A549 (cell line): Measurements from ENCODE around the gene CAMSAP1.

Experiments used
- POLR2A ChIP-seq: IDR thresholded peaks from 2 replicates; pipeline ENCODE4 v1.6.1; 2012; ENCODE audit warnings: mild to moderate bottlenecking, low read length
- TF ChIP-seq, protein P1 (sequence below): fragments of 450-650 bp; IDR thresholded peaks from 2 replicates; pipeline ENCODE4 v1.6.1; 2014; ENCODE audit warnings: antibody characterized with exemption
- TF ChIP-seq, protein P2 (sequence below): fragments of >200 bp; sonication (Bioruptor Twin); formaldehyde crosslinking; IDR thresholded peaks from 3 replicates; pipeline ENCODE4 v1.5.1; 2016
- TF ChIP-seq, protein P3 (sequence below): fragments of 200-600 bp; sonication (generic); IDR thresholded peaks from 2 replicates; pipeline ENCODE4 v1.6.1; 2016; ENCODE audit warnings: antibody characterized with exemption, mild to moderate bottlenecking, moderate library complexity

DNA sequence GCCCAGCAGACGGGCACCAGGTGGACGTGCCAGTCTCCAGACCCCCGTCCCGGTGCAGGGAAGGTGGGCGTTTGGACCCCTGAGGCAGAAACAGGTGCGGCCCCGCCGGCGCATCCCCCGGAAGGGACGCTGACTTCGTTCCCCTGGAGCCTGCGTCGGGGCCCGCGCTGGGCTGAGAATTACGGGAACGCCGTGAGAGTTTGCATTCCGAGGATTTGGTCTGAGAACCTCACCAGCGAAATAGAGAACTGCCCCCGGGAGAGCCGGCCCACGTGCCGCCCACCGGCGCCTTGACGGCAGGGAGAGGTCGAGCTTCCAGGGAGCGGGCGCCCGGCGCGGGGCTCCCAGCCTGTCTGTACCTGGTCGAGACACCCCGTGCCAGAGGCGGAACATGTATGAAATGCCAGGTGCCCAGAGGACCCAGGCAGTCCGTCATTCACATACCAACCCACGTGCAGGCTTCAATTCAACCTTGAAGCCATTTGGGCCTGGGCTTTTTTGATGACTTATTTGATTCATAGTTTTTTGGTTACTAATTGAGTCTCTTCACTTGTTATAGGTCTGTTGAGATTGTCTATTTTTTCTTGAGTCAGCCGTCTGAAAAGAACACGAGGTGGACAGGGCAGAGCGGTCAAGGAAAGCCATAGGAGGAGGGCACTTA lies 877 bp upstream of the CAMSAP1 start:
- TF ChIP-seq, protein P1, sequence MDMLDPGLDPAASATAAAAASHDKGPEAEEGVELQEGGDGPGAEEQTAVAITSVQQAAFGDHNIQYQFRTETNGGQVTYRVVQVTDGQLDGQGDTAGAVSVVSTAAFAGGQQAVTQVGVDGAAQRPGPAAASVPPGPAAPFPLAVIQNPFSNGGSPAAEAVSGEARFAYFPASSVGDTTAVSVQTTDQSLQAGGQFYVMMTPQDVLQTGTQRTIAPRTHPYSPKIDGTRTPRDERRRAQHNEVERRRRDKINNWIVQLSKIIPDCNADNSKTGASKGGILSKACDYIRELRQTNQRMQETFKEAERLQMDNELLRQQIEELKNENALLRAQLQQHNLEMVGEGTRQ, result no peak
- no peak for TF ChIP-seq POLR2A
- TF ChIP-seq, protein P2, sequence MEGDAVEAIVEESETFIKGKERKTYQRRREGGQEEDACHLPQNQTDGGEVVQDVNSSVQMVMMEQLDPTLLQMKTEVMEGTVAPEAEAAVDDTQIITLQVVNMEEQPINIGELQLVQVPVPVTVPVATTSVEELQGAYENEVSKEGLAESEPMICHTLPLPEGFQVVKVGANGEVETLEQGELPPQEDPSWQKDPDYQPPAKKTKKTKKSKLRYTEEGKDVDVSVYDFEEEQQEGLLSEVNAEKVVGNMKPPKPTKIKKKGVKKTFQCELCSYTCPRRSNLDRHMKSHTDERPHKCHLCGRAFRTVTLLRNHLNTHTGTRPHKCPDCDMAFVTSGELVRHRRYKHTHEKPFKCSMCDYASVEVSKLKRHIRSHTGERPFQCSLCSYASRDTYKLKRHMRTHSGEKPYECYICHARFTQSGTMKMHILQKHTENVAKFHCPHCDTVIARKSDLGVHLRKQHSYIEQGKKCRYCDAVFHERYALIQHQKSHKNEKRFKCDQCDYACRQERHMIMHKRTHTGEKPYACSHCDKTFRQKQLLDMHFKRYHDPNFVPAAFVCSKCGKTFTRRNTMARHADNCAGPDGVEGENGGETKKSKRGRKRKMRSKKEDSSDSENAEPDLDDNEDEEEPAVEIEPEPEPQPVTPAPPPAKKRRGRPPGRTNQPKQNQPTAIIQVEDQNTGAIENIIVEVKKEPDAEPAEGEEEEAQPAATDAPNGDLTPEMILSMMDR, result no peak
- TF ChIP-seq, protein P3, sequence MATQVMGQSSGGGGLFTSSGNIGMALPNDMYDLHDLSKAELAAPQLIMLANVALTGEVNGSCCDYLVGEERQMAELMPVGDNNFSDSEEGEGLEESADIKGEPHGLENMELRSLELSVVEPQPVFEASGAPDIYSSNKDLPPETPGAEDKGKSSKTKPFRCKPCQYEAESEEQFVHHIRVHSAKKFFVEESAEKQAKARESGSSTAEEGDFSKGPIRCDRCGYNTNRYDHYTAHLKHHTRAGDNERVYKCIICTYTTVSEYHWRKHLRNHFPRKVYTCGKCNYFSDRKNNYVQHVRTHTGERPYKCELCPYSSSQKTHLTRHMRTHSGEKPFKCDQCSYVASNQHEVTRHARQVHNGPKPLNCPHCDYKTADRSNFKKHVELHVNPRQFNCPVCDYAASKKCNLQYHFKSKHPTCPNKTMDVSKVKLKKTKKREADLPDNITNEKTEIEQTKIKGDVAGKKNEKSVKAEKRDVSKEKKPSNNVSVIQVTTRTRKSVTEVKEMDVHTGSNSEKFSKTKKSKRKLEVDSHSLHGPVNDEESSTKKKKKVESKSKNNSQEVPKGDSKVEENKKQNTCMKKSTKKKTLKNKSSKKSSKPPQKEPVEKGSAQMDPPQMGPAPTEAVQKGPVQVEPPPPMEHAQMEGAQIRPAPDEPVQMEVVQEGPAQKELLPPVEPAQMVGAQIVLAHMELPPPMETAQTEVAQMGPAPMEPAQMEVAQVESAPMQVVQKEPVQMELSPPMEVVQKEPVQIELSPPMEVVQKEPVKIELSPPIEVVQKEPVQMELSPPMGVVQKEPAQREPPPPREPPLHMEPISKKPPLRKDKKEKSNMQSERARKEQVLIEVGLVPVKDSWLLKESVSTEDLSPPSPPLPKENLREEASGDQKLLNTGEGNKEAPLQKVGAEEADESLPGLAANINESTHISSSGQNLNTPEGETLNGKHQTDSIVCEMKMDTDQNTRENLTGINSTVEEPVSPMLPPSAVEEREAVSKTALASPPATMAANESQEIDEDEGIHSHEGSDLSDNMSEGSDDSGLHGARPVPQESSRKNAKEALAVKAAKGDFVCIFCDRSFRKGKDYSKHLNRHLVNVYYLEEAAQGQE, result no peak
